GM19463 (cell line): ENCODE results near the gene SLIT3.
"Not testable (repeated sequence)": the region's sequence is repeated elsewhere in the genome, so short reads cannot be mapped to it uniquely, and the experiment has no call there.

Source experiments
- ATAC-seq: cut with Tn5 transposase; IDR thresholded peaks from one replicate; pipeline ENCODE4 v1.9.1; 2021; ENCODE audit warnings: mild to moderate bottlenecking, moderate library complexity; ENCODE audit not compliant: unreplicated experiment

SLIT3 gene

DNA sequence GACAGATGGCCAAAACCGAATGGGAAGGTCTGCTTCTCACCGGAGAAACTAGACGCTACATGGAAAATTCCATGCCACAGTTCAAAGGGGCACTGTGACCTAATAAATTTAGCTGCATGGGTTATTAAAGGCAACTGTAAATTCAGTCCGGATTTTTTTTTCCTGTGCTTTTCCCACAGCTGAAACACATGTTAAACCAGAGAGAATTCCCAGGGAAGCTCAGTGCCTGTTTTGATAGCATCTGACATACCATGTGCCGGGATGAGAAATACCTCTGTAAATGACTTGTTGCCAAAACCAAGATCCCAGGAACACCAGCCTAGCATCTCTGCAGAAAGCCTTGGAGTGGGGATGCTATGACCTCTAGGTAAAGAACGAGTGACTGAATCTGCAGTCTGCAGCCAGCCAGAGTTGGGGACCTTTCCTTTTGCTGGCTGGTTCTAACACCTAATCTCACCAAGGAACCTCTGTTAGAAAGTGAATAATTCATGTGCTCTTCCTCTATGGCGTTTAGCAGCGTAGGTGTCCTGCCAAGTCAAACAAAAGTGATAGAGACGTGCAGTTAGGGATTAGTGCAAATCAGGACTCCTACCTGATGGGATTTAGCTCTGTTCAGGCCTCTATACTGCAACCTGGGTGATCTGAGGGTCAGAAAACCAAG, 77.9 kb downstream of the SLIT3 start:
- ATAC-seq, result no peak

DNA sequence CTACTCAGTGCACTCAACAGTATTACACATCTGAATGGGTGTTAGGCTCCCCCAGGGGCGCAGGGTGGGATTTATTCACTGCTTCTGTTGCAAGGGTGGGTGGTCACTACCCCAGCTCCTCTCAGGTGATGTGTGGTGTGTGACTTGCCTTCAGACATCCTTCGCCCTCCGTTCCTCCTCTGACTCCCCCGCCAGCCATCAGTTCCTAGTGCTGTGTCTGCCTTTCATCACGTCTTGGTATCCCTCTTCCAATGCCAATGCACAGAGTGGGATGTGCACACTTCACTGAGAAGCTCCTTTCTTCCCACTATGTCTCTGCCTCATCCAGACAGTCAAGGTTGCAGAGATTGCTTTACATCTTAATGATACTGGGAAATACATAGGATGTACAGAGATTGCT, 79.4 kb downstream of the SLIT3 start:
- ATAC-seq, result no peak

DNA sequence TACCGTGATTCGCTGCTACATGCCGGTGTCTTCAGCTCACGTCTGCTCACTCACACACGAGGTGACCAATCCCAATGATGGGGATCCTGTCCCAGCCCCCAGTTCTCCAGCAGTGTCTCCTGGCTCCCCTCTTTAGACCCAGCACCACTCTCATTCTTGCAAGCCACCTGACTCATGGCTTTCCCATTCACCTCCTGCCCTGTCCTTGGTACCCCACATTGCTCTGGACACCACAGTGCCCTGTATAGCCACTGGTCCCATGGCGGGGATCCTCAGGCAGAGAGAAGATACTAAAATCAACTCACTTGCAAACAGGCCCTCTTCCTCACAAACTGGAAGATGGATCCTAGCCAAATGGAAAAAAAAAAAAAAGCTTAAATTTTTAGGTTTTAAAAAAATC, 81.0 kb downstream of the SLIT3 start:
- ATAC-seq, result no peak

DNA sequence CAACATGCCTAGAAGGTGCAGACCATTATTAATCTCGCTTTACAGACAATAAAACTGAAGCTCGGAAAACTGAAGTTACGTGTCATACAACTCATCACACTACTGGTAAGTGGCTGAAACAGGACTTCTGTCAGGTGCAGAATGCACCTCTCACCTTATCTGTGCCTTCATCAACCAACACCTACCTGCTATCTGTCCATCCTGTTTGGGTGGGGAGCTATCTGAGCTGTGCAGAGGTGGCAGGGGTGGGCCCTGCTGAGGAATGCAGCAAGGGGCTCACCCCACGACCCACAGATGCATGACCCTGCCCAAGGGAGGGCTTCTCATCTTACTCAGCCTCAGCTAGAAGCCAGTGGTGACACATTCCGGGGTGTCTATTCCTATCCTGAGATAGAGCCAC, 81.6 kb downstream of the SLIT3 start:
- no peak for ATAC-seq

DNA sequence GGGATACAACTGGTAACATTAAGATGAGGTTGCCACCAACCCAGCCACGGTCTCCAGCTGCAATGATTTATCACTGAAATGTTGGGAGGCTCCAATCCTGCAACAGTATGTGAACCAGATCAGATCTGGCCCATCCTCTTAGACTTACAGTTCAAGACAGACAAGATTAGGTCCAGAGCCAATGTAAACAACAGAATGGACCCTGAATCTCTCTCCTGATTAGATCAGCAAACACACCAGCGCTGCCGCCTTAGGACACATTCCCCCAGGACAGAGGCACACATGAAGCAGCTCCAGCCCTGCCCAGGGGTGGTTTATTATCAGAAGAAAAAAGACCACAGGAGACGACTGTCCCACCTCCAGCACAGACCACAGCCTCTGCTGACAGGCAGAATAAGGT, 82.1 kb downstream of the SLIT3 start:
- no peak for ATAC-seq

DNA sequence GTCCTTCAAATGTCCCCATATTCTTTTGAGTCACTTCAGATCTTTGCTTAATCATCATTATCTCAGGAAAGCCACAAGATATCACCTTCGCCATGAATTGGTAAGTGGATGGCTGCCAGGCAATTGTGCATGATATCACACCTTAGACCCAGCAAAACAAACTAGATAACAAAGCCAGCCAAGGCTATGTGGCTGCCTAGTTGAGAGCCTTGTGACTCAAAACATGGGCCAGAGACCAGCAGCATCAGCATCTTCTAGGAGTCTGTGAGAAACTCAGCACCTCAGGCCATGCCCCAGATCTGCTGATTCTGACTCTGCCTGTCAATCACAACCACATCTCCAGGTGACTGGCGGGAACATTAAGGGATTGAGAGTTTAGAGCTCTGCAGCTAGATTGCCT, 82.8 kb downstream of the SLIT3 start:
- no peak for ATAC-seq

DNA sequence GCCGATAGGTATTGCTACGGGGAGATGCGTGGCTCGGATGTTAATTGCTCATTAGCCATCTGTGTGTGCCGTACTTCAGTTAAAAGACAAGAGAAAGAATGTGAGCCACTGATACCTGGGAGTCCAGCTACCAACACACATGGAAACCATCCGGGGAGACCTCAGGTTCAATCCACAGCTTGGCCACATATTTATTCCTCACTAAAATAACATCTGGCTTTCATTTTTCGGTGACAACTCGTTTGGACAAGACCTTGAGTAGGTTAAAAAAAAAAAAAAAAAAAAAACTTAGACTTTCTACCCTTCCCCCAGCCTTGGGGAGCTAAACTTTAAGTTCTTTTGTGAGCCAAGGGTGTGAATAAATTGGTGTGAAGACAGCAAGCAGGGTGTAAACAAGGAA, 84.1 kb downstream of the SLIT3 start:
- ATAC-seq, result no peak

DNA sequence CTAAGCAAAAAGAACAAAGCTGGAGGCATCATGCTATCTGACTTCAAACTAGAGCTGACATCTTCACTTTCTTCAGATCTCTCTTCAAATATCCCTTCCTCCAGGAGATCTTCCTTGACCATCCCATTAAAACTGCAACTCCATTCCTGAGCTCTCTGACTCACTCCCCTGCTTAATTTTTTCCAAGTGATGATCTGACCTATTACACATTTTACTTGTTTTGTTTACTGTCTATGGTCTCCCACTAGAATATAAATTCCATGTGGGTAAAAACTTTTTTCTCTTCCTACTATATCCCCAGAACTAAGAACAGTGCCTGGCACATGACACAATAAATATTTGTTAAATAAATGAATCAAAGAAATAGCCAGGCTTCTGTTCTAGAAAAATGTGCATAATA, 87.5 kb downstream of the SLIT3 start:
- no peak for ATAC-seq

DNA sequence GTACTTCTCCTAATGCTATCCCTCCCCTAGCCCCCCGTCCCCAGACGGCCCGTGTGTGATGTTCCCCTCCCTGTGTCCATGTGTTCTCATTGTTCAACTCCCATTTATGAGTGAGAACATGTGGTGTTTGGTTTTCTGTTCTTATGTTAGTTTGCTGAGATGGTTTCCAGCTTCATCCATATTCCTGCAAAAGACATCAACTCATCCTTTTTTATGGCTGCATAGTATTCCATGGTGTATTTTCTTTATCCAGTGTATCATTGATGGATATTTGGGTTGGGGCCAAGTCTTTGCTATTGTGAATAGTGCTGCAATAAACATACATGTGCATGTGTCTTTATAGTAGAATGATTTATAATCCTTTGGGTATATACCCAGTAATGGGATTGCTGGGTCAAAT, 89.2 kb downstream of the SLIT3 start:
- ATAC-seq, result not testable (repeated sequence)

DNA sequence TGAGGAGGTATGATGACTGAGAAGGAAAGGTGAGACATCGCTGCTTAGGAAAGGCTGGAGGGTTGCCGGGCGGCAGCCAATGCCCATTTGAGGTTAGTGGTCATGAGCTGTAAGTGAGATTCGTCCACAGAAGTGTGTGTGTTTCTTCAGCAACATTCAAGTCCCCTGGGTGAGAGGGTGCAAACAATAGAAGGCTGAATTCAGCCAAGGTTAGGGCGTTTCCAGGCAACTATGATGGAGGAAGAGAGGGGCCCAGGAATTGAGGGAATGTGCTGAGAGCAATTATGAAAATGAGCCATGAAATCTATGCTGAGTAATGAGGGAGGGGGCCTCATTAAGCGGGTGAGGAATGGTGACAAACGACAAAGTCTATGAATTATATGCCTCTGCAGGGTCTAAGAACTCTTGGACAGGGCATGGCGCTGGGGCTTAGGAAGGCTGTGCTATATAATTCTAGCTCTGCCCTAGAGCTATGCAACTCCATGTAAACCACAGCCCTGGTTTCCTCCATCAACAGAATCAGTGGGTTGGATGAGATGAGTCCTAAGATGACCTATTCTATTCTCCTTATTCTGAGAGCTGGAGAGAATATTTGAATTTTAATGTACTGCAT, 96.0 kb downstream of the SLIT3 start:
- no peak for ATAC-seq

DNA sequence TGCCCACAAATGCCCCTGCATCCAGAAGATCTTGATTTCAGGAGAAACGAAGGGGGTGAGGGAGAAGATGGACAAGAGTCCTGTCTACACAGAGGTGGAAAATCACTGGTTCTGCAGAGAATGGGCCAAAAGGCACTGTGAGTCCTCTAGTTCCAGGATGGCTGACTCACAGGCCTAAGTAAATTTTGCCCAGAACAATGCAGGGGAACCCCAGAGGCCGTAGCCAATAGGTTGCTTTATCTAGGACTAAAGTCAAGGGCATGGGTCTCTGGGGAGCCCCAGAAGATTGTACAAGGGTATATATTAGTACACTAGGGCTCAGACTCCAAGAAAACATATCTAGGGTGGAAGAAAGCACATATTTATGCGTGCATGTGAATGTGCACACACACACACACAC, 98.0 kb downstream of the SLIT3 start:
- no peak for ATAC-seq

DNA sequence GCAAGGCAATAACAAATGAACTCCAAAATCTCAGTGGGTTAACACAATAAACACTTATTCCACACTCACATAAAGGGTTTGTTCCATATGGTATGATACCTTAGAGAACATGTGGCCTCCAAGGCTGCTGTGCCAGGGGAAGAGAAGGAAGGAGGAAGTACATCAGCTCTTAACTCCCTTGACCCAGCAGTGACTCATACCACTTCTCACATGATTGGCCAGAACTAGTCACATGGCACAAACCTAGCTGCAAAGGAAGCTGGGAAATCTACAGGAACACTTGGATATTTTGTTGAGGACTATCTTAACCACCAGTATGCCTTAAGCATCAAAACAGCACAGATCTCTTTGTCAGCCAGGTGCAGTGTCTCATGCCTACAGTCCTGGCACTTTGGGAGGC, 99.3 kb downstream of the SLIT3 start:
- no peak for ATAC-seq

DNA sequence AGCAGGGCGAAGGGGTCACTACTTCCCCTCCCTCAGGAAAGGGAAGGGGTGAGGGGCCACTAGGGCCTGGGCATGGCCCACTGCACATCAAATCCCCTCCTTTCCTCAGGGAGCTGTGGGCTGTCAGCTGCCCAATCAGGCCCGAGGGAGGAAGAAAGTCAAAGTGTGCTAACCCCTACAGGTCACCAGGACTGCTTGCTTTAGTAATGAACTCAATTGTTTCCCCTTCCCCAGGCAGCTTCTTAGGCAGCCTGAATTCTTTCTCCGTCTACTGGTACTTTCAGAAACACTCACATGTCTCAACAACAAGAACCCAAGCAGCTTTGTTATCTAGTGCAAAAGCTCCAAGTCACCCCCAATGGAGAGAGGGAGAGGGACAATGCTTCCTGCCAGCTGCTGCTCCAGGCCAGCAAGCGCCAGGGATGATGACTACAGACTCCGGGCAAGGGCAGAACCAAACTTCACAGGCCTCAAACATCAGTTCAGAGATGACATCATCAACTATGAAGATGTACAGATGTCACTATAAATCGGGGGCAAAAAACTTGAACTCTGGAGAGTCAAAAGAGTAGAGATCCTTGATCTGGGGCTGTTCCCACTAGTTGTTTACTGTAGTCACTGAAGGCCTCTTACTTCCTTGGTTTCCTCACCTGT, 100.7 kb downstream of the SLIT3 start:
- ATAC-seq, result no peak

DNA sequence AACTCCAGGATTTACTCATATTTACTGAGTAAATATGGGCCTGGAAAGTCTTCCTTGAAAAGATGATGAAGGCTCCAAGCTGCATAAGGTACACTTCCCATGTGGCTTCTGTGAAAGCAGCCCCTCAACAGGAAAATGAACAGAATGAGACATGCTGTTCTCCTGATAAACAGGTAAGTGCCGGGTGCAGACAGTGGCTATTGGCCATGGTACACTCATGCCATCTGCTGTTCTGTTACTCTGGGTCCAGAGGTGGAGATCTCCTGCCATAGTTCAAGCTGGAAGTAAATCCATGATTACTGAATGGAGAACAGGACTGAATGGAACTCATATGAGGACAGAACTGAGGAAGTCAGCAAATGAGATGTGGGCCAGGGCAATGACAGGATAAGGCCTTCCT, 103.6 kb downstream of the SLIT3 start:
- ATAC-seq, result no peak

DNA sequence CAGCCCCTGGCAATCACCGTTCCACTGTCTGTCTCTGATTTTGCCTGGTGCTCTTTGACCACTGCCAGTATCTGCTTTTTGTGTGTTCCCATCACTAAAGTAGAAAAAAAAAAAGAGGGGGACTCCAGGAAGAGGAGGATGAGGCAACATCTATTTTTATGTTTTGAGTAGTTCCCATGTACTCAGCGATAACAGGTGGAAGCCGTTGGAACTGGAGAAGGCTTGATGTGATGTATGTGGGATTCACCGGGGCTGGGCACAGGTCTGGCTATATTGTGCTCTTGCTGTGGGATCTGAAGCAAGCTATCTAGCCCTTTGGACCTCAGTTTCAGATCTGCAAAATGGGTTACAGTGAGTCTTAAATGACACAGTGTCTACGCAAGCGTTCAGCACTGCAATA, 104.9 kb downstream of the SLIT3 start:
- no peak for ATAC-seq

DNA sequence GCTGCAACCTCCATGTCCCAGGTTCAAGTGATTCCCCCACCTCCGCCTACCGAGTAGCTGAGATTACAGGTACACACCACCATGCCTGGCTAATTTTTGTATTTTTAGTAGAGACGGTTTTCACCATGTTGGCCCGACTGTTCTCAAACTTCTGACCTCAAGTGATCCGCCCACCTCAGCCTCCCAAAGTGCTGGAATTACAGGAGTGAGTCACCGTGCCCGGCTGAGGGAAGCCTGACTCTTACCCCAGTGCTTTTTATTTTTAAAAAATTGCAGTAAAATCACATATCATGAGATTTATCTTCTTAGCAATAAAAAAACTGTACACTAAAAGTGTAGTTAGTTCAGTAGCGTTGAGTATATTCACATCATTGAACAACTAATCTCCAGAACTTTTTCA, 105.3 kb downstream of the SLIT3 start:
- ATAC-seq, result no peak

DNA sequence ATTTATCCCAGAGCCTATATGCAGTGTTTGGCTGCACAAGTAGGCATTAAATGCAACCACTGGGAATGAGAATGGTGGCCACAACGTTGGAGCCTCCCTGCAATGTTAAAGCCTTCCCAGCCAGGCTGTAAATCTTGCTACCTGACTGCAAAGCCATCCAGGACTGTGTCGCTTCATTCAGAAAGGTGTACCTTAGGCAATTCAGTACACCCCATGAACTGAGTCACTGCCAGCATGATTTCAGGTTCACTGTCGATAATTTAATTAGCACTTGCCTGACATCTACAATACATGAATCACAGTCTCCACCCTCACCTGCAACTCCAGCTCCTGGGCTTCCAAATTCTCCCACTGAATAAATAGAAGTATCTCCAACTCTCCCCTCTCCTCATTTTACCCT, 108.4 kb downstream of the SLIT3 start:
- no peak for ATAC-seq

DNA sequence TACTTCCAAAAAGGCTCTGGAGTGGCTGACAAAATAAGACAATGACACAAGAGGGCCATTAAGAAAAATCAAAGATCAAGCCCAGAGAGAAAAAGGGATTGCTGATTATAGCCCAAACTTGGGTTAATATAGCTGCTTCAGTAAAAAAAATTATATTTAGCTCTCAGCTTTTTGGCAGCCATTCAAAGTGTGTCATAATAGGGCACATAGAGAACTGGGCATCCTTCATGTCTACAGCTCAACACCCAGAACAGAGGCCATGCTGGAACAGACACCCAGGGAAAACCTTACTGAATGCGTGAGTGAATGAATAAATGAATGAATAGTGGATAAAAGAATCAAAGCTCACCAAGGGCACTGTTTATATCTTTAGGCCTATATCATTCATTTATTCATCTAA, 110.1 kb downstream of the SLIT3 start:
- ATAC-seq, result no peak

DNA sequence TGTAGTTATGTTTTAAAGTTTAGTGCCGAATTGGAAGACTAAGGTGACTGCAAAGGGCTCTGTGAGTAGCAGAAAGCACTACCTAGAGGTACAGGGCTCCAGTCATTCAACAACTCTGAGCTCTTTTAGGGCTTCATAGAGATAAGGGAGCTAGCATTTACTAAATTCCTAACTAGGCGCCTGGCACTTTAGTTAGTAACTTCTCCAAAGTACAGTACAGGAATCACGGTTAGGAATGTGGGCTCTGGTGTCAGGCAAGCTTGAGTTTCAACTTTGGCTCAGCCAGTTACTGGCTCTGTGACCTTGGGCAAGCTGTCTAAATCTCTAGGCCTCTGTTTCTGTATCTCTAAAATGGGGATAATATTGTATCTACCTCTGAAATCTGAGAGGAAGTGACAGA, 115.3 kb downstream of the SLIT3 start:
- ATAC-seq, result no peak

DNA sequence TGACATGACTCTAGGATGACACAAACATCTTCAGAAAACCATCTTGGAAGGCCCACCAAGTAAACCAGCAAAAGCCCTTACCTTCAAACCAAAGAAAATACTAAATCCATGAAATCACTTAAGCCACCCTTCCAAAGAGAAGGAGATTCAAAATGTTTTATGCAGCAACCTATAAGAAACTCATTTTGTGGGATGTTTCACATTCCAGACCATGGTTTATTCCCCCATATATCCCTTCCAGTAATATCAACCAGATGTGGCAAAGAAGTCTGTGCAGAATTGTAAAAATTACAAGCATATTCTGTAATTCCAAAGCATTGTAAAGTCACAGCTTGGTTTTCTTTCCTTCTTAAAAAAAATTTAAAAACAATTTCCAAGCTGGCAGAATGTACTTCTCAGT, 117.4 kb downstream of the SLIT3 start:
- no peak for ATAC-seq

DNA sequence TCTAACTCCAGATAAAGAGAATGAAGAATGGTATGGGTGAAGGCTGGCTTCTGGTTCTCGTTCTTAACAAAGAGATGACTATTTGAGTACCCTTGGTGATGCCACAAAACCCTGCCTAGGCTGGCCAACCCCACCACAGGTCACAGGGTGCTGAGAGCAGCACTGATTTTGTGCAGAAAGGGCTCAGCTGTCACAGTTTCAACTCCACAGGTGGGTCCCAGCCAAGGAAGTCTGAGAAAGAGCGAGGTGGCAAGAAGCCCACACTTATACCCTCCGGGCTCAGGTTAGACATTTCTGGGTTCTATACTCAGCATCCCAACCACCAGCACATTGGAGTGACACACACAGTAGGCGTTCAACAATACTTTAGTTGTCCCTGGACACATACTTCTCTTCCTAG, 118.1 kb downstream of the SLIT3 start:
- no peak for ATAC-seq

DNA sequence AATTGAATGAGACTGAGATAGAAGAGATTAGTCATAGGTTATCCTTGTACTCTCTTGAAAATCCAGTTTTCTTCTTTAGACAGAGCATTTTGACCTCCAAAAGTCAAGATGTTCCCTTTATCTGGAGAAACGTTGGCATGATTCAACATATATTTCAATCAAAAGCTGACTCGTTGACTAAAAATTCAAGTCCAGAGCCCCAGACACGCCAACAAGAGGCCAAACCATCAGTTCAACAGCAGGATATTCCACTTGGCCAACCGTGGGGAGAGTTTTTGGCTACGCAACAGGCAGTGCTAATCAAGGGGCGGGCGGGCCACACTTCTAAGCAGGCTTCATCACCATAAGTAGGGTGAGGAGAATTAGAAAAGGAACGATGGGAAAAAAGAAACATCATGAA, 119.1 kb downstream of the SLIT3 start:
- no peak for ATAC-seq

DNA sequence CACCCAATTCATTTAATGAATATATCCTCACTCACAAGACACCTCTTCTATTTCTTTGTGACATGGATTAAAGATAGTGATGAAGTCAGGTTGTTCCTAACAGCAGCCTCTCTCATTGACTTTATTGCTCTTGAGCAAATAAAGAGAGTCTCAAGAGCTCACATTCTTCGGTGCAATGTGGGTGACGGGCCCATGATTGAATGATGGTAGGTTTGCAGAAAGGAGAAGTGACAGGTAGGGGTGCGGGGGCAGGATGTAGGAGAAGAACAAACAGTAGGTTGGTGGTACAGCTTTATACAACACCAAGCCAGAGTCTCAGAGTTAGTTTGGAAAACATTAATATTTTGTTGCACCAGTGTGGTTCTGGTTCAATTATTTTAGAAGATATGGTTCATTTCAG, 122.2 kb downstream of the SLIT3 start:
- no peak for ATAC-seq
